CD14-positive monocyte (primary cell): ENCODE data around the gene RBMS1. TPM values are rescaled to one million over a fixed set of nuclear protein-coding genes. Genes with fewer than 3 reads are reported as not detected.

Source experiments
- DNase-seq, 3 donors: peaks; one replicate each; pipeline ENCODE4 v3.0.0-alpha.2; 2011 to 2022
- H2AFZ ChIP-seq: 2 replicates; pipeline ENCODE4 v1.6.0; 2012; ENCODE audit warnings: mild to moderate bottlenecking, low read depth, low read length, inconsistent platforms; ENCODE audit not compliant: insufficient read depth, poor library complexity, severe bottlenecking
- H3K27ac ChIP-seq, 2 donors: 1 replicate in 1 of 2; 2 replicates in 1 of 2; pipeline ENCODE4 v1.5.1; 2012 to 2013; ENCODE audit warnings: low read length in 2 of 2, control low read depth in 1 of 2, inconsistent platforms in 1 of 2, low read depth in 1 of 2, mild to moderate bottlenecking in 1 of 2
- H3K27me3 ChIP-seq, 2 donors: one replicate each; pipeline versions ENCODE4 v1.6.0 to v1.6.1; 2011 to 2013; ENCODE audit warnings: low read length in 2 of 2; ENCODE audit not compliant: control insufficient read depth in 2 of 2, insufficient read depth in 2 of 2
- H3K36me3 ChIP-seq, 2 donors: replicated peaks in 1 of 2; 1 replicate in 1 of 2; 2 replicates in 1 of 2; pipeline versions ENCODE4 v1.5.1 to v1.6.1; 2012 to 2013; ENCODE audit warnings: low read length in 2 of 2, control low read depth in 1 of 2, inconsistent platforms in 1 of 2, mild to moderate bottlenecking in 1 of 2; ENCODE audit not compliant: insufficient read depth in 2 of 2, control insufficient read depth in 1 of 2
- H3K4me1 ChIP-seq, 2 donors: 1 replicate in 1 of 2; 2 replicates in 1 of 2; pipeline versions ENCODE4 v1.5.1 to v1.6.1; 2012 to 2013; ENCODE audit warnings: low read length in 2 of 2, control low read depth in 1 of 2, inconsistent platforms in 1 of 2, mild to moderate bottlenecking in 1 of 2, moderate library complexity in 1 of 2; ENCODE audit not compliant: insufficient read depth in 2 of 2, control insufficient read depth in 1 of 2
- H3K4me2 ChIP-seq: replicated peaks from 2 replicates; pipeline ENCODE3; 2012; ENCODE audit warnings: low read length, moderate library complexity, mild to moderate bottlenecking; ENCODE audit not compliant: poor library complexity, severe bottlenecking; ENCODE audit errors: extremely low read depth
- H3K4me3 ChIP-seq, 3 experiments: fragments of 200-600 bp in 1 of 3; sonication (generic) in 1 of 3; replicated peaks in 1 of 3; 1 replicate in 2 of 3; 2 replicates in 1 of 3; pipeline ENCODE4 v1.5.1; 2011 to 2013; ENCODE audit warnings: low read length in 3 of 3, mild to moderate bottlenecking in 3 of 3, control low read depth in 2 of 3, low read depth in 2 of 3, inconsistent platforms in 1 of 3, moderate library complexity in 1 of 3
- H3K79me2 ChIP-seq: 2 replicates; pipeline ENCODE4 v1.6.0; 2012; ENCODE audit warnings: mild to moderate bottlenecking, control low read depth, inconsistent platforms, low read length, moderate library complexity; ENCODE audit not compliant: insufficient read depth
- H3K9ac ChIP-seq: 2 replicates; pipeline ENCODE4 v1.6.0; 2017; ENCODE audit warnings: low read length, mild to moderate bottlenecking; ENCODE audit not compliant: insufficient read depth, poor library complexity, severe bottlenecking
- H3K9me3 ChIP-seq, 2 donors: replicated peaks in 1 of 2; 1 replicate in 1 of 2; 2 replicates in 1 of 2; pipeline versions ENCODE4 v1.5.1 to v1.6.1; 2012 to 2013; ENCODE audit warnings: low read length in 2 of 2, control low read depth in 1 of 2; ENCODE audit not compliant: control insufficient read depth in 1 of 2, insufficient read depth in 1 of 2
- H4K20me1 ChIP-seq: 2 replicates; pipeline ENCODE4 v1.6.0; 2012; ENCODE audit warnings: mild to moderate bottlenecking, low read length, control low read depth, moderate library complexity; ENCODE audit not compliant: insufficient read depth
- H3K27ac Mint-ChIP-seq, 7 donors: one replicate each; pipeline ENCODE4 v1.8.0; 2020; ENCODE audit warnings: mild to moderate bottlenecking in 7 of 7, mixed read lengths in 7 of 7, moderate library complexity in 6 of 7, inconsistent platforms in 2 of 7
- H3K27me3 Mint-ChIP-seq, 3 donors: one replicate each; pipeline ENCODE4 v1.8.0; 2021 to 2022; ENCODE audit warnings: low read depth in 3 of 3, mild to moderate bottlenecking in 3 of 3, mixed read lengths in 3 of 3, moderate library complexity in 3 of 3, inconsistent platforms in 1 of 3
- H3K36me3 Mint-ChIP-seq, 2 donors: one replicate each; pipeline ENCODE4 v1.8.0; 2020; ENCODE audit warnings: mixed read lengths in 2 of 2, inconsistent platforms in 1 of 2, mild to moderate bottlenecking in 1 of 2
- H3K4me1 Mint-ChIP-seq: one replicate; pipeline ENCODE4 v1.8.0; 2020; ENCODE audit warnings: mild to moderate bottlenecking, mixed read lengths
- H3K4me3 Mint-ChIP-seq, 2 donors: one replicate each; pipeline ENCODE4 v1.8.0; 2020; ENCODE audit warnings: mild to moderate bottlenecking in 2 of 2, mixed read lengths in 2 of 2, moderate library complexity in 1 of 2
- H3K9me3 Mint-ChIP-seq, 7 donors: one replicate each; pipeline ENCODE4 v1.8.0; 2020 to 2022; ENCODE audit warnings: mixed read lengths in 7 of 7, mild to moderate bottlenecking in 6 of 7, moderate library complexity in 6 of 7, inconsistent platforms in 2 of 7
- CTCF ChIP-seq: fragments of 200-600 bp; IDR thresholded peaks from one replicate; pipeline ENCODE4 v1.8.0; 2022; ENCODE audit warnings: antibody characterized with exemption, mild to moderate bottlenecking
- WGBS: methylation state at CpG from one replicate; pipeline ENCODE4 v1.1.5; 2013; ENCODE audit warnings: missing lambda C conversion rate; ENCODE audit not compliant: insufficient coverage; 5-methylcytosine and 5-hydroxymethylcytosine counted together
- intact Hi-C, 2 donors: fragments of 100-400 bp; cut with micrococcal nuclease; formaldehyde crosslinking; loops; one replicate each; pipeline versions ENCODE4 v1.15.0 to v1.15.1; 2023
- polyA plus RNA-seq, 3 donors: library from polyadenylated mRNA; depleted of rRNA in 1 of 3; unstranded in 2 of 3; stranded (reverse) in 1 of 3; fragments of 300-500 nt in 2 of 3; fragments of >200 nt in 1 of 3; fragmentation: Illumina TruSeq in 2 of 3; gene quantifications; 1 replicate in 2 of 3; 2 replicates in 1 of 3; pipeline ENCODE4 v1.2.3, GENCODE V29; 2012 to 2021

RBMS1 gene
- polyA plus RNA-seq, 3 donors, result 88.2 to 91.2 (median 89.4) TPM

DNA sequence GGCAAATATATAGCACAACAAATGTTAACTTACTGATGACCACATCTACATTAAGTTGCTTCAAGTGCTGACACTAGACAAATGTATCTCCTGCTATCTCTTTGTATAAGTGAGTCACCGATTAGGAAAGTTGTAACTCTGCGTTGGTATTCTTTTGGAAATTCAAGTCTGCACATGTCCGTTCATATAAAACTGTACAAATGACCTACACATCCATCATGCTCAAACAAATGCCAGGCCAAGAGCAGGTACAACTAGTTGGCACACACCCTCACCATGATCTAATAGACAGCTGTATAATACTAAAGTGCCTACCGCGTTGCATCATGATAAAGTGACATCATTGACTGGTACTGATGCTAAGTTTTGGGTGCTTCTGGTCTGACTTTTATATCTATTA is 141.1 kb downstream of the RBMS1 start:
- no CpG with 5 or more reads among the region's 5 CpGs for WGBS
- Histone ChIP-seq H3K27me3 (no peaks in the 10 kb centered on the region), H3K9ac (no peak overlapping the region), H3K4me3 (peak overlapping the region in 1 of 3 experiments; percentile 43), H3K4me1 (peaks cover 25 to 32% of the 10 kb centered on the region in 2 donors), H3K4me2 (peak overlapping the region; percentile 54), H3K27ac (peak overlapping the region in 1 of 2 donors; percentile 60), H2AFZ (no peak overlapping the region), H4K20me1 (peaks cover 93% of the 10 kb centered on the region), H3K79me2 (peaks cover 85% of the 10 kb centered on the region), H3K9me3 (no peaks in the 10 kb centered on the region), H3K36me3 (peaks cover 6 to 19% of the 10 kb centered on the region in 2 donors)
- no peak overlapping the region for H3K4me3 Mint-ChIP-seq
- no peaks in the 10 kb centered on the region for H3K9me3 Mint-ChIP-seq
- H3K27me3 Mint-ChIP-seq, result no peaks in the 10 kb centered on the region
- peak overlapping the region; percentile 11 to 90 (median 78) for H3K27ac Mint-ChIP-seq
- peak; percentile 15 to 60 (median 16) for DNase-seq
- peaks cover 20 to 22% of the 10 kb centered on the region in 2 donors for H3K36me3 Mint-ChIP-seq
- TF ChIP-seq CTCF, result no peak
- peaks cover 39% of the 10 kb centered on the region for H3K4me1 Mint-ChIP-seq
- intact Hi-C loops, result loop anchor here in 1 of 2 donors (5.0 kb wide), 1 partner anchor 55 kb away; no protein-coding TSS in a partner anchor

GRCh38 chr2:160351956-160352355 is 141.7 kb downstream of the RBMS1 start:
- peak; percentile 42 to 90 (median 88) for DNase-seq
- intact Hi-C loops, result loop anchor here in 1 of 2 donors (5.0 kb wide), 1 partner anchor 55 kb away; no protein-coding TSS in a partner anchor

More at GRCh38 chr2:160351956-160352355, 141.7 kb downstream of the RBMS1 start:
- Mint-ChIP-seq H3K36me3 (peaks cover 20 to 22% of the 10 kb centered on the region in 2 donors), H3K4me1 (peaks cover 43% of the 10 kb centered on the region), H3K4me3 (peak overlapping the region in 1 of 2 donors; percentile 77), H3K27me3 (no peaks in the 10 kb centered on the region), H3K9me3 (no peaks in the 10 kb centered on the region), H3K27ac (peak overlapping the region; percentile 32 to 90 (median 81))
- Histone ChIP-seq H3K4me2 (peak overlapping the region; percentile 54), H3K79me2 (peaks cover 85% of the 10 kb centered on the region), H3K36me3 (peaks cover 6 to 19% of the 10 kb centered on the region in 2 donors), H3K9me3 (no peaks in the 10 kb centered on the region), H3K4me1 (peaks cover 25 to 36% of the 10 kb centered on the region in 2 donors), H3K27me3 (no peaks in the 10 kb centered on the region), H3K27ac (peak overlapping the region in 1 of 2 donors; percentile 60), H2AFZ (no peak overlapping the region), H4K20me1 (peaks cover 93% of the 10 kb centered on the region), H3K9ac (no peak overlapping the region), H3K4me3 (peak overlapping the region in 1 of 3 experiments; percentile 43)
- 0% methylated on average over 2 of the region's 4 CpGs for whole genome bisulfite sequencing
- TF ChIP-seq CTCF, result no peak
